Astrocyte (in vitro differentiated cells and primary cell): ENCODE measurements around the gene MAGI1.

Source experiments
- CTCF ChIP-seq: IDR thresholded peaks from 2 replicates; pipeline ENCODE4 v1.5.1; 2011; ENCODE audit warnings: low read depth, mild to moderate bottlenecking, inconsistent platforms, low read length, moderate library complexity; ENCODE audit not compliant: insufficient read depth
- EZH2 ChIP-seq: IDR thresholded peaks from 2 replicates; pipeline ENCODE4 v1.6.1; 2012; ENCODE audit warnings: mild to moderate bottlenecking, low read length, inconsistent platforms; ENCODE audit not compliant: insufficient read depth

- TF ChIP-seq CTCF: no peak
- TF ChIP-seq EZH2: no peak
Observed at GRCh38 chr3:65827076-65827475, 211.6 kb downstream of the MAGI1 start.
